Liver (tissue), 3 donors: ENCODE measurements around the gene ELK3.

Experiments used
- ATF3 ChIP-seq: IDR thresholded peaks from 2 replicates; pipeline ENCODE4 v1.6.1; 2016; ENCODE audit warnings: antibody characterized with exemption
- EGR1 ChIP-seq, 2 donors: IDR thresholded peaks; 2 replicates each; pipeline ENCODE4 v1.6.1; 2016 to 2018; ENCODE audit warnings: antibody characterized with exemption in 2 of 2, low read depth in 2 of 2
- JUND ChIP-seq, 2 donors: IDR thresholded peaks; 2 replicates each; pipeline ENCODE4 v1.6.1; 2016; ENCODE audit warnings: antibody characterized with exemption in 2 of 2
- MAX ChIP-seq: IDR thresholded peaks from 2 replicates; pipeline ENCODE4 v1.6.1; 2016; ENCODE audit warnings: antibody characterized with exemption
- RAD21 ChIP-seq, 2 donors: IDR thresholded peaks; 2 replicates each; pipeline ENCODE4 v1.6.1; 2016; ENCODE audit warnings: antibody characterized with exemption in 2 of 2, mild to moderate bottlenecking in 2 of 2
- TF ChIP-seq, protein P1 (sequence below): IDR thresholded peaks from 2 replicates; pipeline ENCODE4 v1.6.1; 2016; ENCODE audit warnings: antibody characterized with exemption, mild to moderate bottlenecking
- TF ChIP-seq, protein P2 (sequence below): fragments of 150-350 bp; IDR thresholded peaks from 2 replicates; pipeline ENCODE4 v1.5.1; 2017; ENCODE audit warnings: improper control_type of control experiment, low read depth, low read length; ENCODE audit not compliant: missing input control
- donor health status: healthy.
- donor health status: healthy.

- TF ChIP-seq, protein P1, sequence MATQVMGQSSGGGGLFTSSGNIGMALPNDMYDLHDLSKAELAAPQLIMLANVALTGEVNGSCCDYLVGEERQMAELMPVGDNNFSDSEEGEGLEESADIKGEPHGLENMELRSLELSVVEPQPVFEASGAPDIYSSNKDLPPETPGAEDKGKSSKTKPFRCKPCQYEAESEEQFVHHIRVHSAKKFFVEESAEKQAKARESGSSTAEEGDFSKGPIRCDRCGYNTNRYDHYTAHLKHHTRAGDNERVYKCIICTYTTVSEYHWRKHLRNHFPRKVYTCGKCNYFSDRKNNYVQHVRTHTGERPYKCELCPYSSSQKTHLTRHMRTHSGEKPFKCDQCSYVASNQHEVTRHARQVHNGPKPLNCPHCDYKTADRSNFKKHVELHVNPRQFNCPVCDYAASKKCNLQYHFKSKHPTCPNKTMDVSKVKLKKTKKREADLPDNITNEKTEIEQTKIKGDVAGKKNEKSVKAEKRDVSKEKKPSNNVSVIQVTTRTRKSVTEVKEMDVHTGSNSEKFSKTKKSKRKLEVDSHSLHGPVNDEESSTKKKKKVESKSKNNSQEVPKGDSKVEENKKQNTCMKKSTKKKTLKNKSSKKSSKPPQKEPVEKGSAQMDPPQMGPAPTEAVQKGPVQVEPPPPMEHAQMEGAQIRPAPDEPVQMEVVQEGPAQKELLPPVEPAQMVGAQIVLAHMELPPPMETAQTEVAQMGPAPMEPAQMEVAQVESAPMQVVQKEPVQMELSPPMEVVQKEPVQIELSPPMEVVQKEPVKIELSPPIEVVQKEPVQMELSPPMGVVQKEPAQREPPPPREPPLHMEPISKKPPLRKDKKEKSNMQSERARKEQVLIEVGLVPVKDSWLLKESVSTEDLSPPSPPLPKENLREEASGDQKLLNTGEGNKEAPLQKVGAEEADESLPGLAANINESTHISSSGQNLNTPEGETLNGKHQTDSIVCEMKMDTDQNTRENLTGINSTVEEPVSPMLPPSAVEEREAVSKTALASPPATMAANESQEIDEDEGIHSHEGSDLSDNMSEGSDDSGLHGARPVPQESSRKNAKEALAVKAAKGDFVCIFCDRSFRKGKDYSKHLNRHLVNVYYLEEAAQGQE: no peak
- TF ChIP-seq RAD21 (IDR thresholded peaks at IDR 0.05): no peak
- no peak for TF ChIP-seq JUND (IDR thresholded peaks at IDR 0.05)
- no peak for TF ChIP-seq EGR1 (IDR thresholded peaks at IDR 0.05; ENCODE audit: low read depth in 2 of 2)
- TF ChIP-seq, protein P2, sequence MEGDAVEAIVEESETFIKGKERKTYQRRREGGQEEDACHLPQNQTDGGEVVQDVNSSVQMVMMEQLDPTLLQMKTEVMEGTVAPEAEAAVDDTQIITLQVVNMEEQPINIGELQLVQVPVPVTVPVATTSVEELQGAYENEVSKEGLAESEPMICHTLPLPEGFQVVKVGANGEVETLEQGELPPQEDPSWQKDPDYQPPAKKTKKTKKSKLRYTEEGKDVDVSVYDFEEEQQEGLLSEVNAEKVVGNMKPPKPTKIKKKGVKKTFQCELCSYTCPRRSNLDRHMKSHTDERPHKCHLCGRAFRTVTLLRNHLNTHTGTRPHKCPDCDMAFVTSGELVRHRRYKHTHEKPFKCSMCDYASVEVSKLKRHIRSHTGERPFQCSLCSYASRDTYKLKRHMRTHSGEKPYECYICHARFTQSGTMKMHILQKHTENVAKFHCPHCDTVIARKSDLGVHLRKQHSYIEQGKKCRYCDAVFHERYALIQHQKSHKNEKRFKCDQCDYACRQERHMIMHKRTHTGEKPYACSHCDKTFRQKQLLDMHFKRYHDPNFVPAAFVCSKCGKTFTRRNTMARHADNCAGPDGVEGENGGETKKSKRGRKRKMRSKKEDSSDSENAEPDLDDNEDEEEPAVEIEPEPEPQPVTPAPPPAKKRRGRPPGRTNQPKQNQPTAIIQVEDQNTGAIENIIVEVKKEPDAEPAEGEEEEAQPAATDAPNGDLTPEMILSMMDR: no peak
- TF ChIP-seq ATF3: no peak
- TF ChIP-seq MAX: no peak
Measured at GRCh38 chr12:96293093-96293492, 98.9 kb downstream of the ELK3 start.
